ENCODE measurements around the gene FASTK. TPM values are rescaled to one million over a fixed set of nuclear protein-coding genes. Genes with fewer than 3 reads are reported as not detected.

The FASTK gene
- total and polyA plus RNA-seq, 2 donors (not counting 3 experiments of a cell fraction or from before 2014, with no cell fraction given): 73.3 to 113 TPM

DNA sequence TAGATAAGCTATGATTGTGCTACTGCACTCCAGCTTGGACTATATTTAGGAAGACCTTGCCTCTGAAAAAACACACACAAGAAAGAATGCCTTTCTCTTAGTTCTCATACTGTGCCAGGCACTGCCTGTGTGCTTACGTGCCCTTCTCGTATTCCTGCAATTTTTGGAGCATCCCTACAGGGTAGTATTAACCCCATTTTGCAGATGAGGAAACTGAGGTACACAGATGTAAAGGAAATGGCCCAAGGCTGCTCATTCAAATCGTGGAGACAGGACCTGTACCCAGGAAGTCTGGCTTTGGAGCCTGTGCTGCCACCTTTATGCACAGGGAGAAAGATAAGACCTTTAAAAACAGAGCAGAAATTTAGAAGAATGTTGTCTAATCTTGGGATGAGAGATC is 22.4 kb upstream of the FASTK start:
- no peak for TF ChIP-seq FOS (IDR thresholded peaks at IDR 0.05; ENCODE audit: borderline replicate concordance, insufficient read depth, low read length)
- TF ChIP-seq, protein P1, sequence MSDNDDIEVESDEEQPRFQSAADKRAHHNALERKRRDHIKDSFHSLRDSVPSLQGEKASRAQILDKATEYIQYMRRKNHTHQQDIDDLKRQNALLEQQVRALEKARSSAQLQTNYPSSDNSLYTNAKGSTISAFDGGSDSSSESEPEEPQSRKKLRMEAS (IDR thresholded peaks at IDR 0.05; ENCODE audit: insufficient read depth, insufficient read length): no peak
- TF ChIP-seq, protein P2, sequence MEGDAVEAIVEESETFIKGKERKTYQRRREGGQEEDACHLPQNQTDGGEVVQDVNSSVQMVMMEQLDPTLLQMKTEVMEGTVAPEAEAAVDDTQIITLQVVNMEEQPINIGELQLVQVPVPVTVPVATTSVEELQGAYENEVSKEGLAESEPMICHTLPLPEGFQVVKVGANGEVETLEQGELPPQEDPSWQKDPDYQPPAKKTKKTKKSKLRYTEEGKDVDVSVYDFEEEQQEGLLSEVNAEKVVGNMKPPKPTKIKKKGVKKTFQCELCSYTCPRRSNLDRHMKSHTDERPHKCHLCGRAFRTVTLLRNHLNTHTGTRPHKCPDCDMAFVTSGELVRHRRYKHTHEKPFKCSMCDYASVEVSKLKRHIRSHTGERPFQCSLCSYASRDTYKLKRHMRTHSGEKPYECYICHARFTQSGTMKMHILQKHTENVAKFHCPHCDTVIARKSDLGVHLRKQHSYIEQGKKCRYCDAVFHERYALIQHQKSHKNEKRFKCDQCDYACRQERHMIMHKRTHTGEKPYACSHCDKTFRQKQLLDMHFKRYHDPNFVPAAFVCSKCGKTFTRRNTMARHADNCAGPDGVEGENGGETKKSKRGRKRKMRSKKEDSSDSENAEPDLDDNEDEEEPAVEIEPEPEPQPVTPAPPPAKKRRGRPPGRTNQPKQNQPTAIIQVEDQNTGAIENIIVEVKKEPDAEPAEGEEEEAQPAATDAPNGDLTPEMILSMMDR (IDR thresholded peaks at IDR 0.05; ENCODE audit: extremely low read depth in 1 of 2, insufficient read depth in 1 of 2, low read depth in 1 of 2, low read length in 2 of 2): no peak
- no peak for TF ChIP-seq POLR2AphosphoS5 (IDR thresholded peaks at IDR 0.05; ENCODE audit: insufficient read depth, low read depth, low read length)
- no peak for TF ChIP-seq JUN (IDR thresholded peaks at IDR 0.05; ENCODE audit: borderline replicate concordance, insufficient read depth, insufficient read length, low read depth)
- no peaks in the 10 kb centered on the region for H4K20me1 ChIP-seq (replicated peaks; ENCODE audit: control insufficient read depth, extremely low read depth, insufficient read depth, low read length)
- no TSS peak for BruUV-seq (replicated peaks)

More for the DNA sequence above, 22.4 kb upstream of the FASTK start:
- no peaks in the 10 kb centered on the region for H3K9me1 ChIP-seq (replicated peaks; ENCODE audit: control insufficient read depth, extremely low read depth, insufficient read depth, low read length)
- dilution Hi-C loops (cut with MboI; ENCODE audit: extremely low pct_ligation_motif_present, low sequenced_read_pairs): no loop called here
- H3K27me3 ChIP-seq (ENCODE audit: control insufficient read depth in 2 of 2, insufficient read depth in 2 of 2, low read length in 2 of 2): no peaks in the 10 kb centered on the region
- peaks cover 84% of the 10 kb centered on the region for H3K79me2 ChIP-seq (ENCODE audit: control insufficient read depth, insufficient read depth, low read length)
- no peaks in the 10 kb centered on the region for H3K9me3 ChIP-seq (replicated peaks; ENCODE audit: control insufficient read depth, insufficient read depth, low read length)
- H3K4me3 ChIP-seq (replicated peaks in 1 of 3; ENCODE audit: insufficient read depth in 1 of 3, low read depth in 1 of 3, low read length in 3 of 3): no peak overlapping the region
- DNase-seq (ENCODE audit: low read depth, low spot score) (no peak), FAIRE-seq (no peak)
- intact Hi-C loops (cut with micrococcal nuclease): no loop called here
- no peak overlapping the region for H2AFZ ChIP-seq (ENCODE audit: low read depth, low read length)
- POLR2A ChIA-PET: no interaction called here
- no peak overlapping the region for H3K9ac ChIP-seq (replicated peaks; ENCODE audit: extremely low read depth, insufficient read depth, low read length)
- CTCF ChIA-PET: interaction anchor here (0.9 to 3.5 kb wide), 4 partner anchors 12 to 38 kb away, joined by 3 to 29 read pairs (median 6); no protein-coding TSS in a partner anchor
- no peak overlapping the region for H3K27ac ChIP-seq (ENCODE audit: insufficient read depth, low read depth, low read length)
- H3K4me2 ChIP-seq (ENCODE audit: insufficient read depth, low read length): no peak overlapping the region
- H3K36me3 ChIP-seq (ENCODE audit: control insufficient read depth in 2 of 2, extremely low read depth in 1 of 2, insufficient read depth in 2 of 2, low read length in 2 of 2): peaks cover 0 to 1% of the 10 kb centered on the region in 2 experiments
- H3K4me1 ChIP-seq (ENCODE audit: control insufficient read depth, extremely low read depth, insufficient read depth, low read length): peaks cover 17% of the 10 kb centered on the region
